Measurements from ENCODE around the gene MBTPS1.

GRCh38 chr16:84040226-84040822 is 76.4 kb downstream of the MBTPS1 start:
- TF ChIP-seq POLR2A (IDR thresholded peaks at IDR 0.05) (no peak), CTCF (IDR thresholded peaks at IDR 0.05) (no peak), POLR2AphosphoS5 (IDR thresholded peaks at IDR 0.05) (no peak), EP300 (IDR thresholded peaks at IDR 0.05) (no peak)

Data from stomach (tissue), 4 donors.